Erythroblast (primary cell): Measurements from ENCODE around the gene FZD2.

ENCODE experiments used
- GATA1 ChIP-seq: IDR thresholded peaks from 2 replicates; pipeline ENCODE4 v1.6.1; 2011; ENCODE audit warnings: low read depth, mild to moderate bottlenecking, control low read depth, low read length, moderate library complexity
- POLR2A ChIP-seq: IDR thresholded peaks from 2 replicates; pipeline ENCODE4 v1.6.1; 2011; ENCODE audit warnings: mild to moderate bottlenecking, low read length

GRCh38 chr17:44529864-44530263, 27.4 kb upstream of the FZD2 start:
- no peak for TF ChIP-seq POLR2A
- no peak for TF ChIP-seq GATA1
